ENCODE results near the gene BEST4. TPM values are rescaled to one million over a fixed set of nuclear protein-coding genes. Genes with fewer than 3 reads are reported as not detected.
"Not testable (repeated sequence)": the region's sequence is repeated elsewhere in the genome, so short reads cannot be mapped to it uniquely, and the experiment has no call there.

BEST4 gene
- total RNA-seq, 2 donors from 2014 or later: 0.12 to 0.31 TPM

DNA sequence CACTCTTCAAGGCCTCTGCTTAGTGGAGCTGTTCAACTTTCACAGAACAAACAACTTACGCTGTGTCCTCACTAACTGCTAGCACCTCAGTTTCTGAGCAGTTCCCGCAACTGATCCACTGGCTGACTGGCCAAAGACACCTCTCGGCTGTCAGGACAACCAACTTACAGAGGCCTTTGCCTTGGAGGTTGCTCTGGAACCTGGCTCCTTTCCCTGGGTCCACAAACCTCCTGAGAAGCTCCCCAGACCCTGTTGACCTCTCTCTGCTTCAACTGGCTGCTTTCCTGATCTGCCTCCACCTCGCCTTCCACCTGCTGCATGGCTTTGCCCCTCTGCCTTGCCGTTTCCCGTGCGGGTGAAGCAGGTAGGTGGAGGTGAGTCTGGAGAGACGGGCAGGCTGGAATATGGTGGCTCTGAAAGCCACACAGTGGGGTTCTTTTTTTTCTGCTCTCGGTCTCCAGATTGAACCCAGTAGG lies 33.3 kb upstream of the BEST4 start:
- ATAC-seq (no peak), DNase-seq (peak; percentile 12)
- intact Hi-C loops (cut with DNase I): no loop called here

DNA sequence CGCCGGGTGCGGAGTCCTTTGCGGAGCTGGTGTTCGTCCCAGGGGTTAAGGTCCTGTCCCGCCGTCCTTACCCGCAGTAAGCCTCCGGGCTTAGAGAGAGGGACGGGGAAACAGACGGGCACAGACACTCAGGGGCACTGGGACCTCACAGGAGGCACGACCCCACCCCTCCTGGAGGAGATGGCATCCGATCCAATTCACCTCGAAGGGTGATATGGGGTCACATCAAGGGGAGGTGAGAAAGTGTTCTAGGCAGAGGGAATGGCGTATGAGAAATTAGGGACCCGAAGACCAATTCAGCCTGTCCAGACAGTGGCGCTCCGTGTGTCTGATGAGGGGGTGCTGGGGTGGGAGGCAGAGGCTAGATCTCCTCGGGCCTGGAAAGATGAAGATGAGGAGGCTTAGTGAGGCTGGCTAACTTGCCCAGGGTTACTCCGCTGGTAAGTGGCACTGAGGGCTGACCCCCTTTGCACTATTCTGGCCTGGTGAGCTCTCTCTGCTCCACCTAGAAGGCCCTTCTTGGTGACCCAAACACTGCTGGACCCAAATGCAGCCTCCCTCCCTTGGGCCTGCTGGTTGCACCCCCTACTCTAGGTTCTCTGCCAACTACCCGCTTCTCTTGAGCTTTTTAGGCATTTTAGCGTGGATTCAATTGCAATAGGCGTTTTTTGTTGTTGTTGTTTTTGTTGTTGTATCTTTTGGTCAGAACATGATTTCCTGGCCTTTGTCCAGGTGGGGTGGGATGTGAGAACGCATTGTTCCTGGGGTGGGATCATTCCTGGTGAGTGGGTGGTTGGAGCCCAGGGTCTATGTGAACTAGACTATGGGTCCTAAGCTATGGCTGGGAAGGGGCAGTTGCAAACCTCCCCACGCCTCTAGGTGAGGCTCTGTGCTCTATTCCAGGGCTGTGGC lies 32.6 kb upstream of the BEST4 start:
- peak; percentile 27 to 30 for ATAC-seq
- intact Hi-C loops (cut with DNase I): no loop called here

GRCh38 chr1:44819608-44820327 lies 31.8 kb upstream of the BEST4 start:
- intact Hi-C loops (cut with DNase I): no loop called here
- ATAC-seq (peak; percentile 89 to 92), DNase-seq (peak; percentile 81)

More for the DNA sequence above, 32.6 kb upstream of the BEST4 start:
- no peak for DNase-seq

DNA sequence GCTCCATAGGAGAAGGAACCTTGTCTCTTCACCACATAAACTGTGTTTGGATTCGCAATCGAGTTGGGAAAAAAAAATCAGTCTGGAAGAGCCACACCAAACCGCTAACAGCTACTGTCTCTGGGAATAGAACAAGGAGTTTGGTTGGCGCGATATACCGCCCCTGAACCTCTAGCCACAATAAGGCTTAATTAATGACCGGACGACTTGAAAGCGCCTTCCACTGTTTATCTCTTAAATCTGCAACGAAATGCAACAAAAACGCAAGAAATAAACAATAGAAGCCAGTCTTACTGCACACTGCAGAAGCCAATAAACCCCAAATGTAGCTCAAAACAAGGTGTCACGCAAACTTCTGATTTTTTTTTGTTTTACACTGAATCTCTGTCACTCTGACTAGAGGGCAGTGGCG lies 31.2 kb upstream of the BEST4 start:
- DNase-seq: no peak
- intact Hi-C loops (cut with DNase I): no loop called here
- peak in 1 of 2 donors; percentile 2 for ATAC-seq

DNA sequence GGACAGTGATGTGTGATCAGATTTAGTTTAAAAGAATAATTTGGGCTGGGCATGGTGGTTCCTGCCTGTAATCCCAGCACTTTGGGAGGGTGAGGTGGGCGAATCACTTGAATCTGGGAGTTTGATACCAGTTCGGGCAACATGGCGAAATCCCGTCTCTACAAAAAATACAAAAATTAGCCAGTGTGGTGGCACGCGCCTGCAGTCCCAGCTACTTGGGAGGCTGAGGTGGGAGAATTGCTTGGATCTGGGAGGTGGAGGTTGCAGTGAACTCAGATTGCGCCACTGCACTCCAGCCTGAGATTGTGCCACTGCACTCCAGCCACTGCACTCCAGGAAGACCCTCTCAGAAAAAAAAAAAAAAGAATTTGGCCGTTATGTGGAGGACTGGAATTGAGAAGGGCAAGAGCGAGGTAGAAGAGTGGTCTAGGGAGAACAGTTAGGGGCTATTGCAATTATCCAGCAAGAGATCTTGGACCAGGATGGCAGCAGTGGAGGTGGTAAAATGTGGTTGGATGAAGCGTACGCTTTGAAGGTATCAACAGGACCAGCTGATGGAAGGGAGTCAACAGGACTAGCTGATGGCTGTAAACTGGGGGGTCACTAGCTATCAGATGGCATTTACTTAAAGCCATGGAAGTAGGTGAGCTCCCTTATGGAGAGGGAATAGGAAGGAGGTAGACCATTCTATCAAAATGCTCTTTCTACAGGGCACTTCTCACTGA lies 30.0 kb upstream of the BEST4 start:
- ATAC-seq: no peak
- no peak for DNase-seq
- intact Hi-C loops (cut with DNase I): no loop called here

- no peak for DNase-seq
- intact Hi-C loops (cut with DNase I): no loop called here
- no peak for ATAC-seq
Observed at GRCh38 chr1:44817307-44817706, 29.3 kb upstream of the BEST4 start.

DNA sequence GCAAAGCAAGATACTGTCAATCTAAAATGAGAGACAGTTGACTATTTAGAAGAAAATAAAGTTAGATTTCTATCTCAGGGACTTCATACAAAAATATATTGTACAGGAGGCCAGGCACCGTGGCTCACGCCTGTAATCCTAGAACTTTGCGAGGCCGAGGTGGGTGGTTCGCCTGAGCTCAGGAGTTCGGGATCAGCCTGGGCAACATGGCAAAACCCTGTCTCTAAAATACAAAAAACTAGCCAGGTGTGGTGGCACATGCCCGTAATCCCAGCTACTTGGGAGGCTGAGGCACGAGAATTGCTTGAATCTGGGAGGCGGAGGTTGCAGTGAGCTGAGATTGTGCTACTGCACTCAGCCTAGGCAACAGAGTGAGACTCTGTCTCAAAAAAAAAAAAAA lies 28.0 kb upstream of the BEST4 start:
- DNase-seq; intact Hi-C loops (cut with DNase I); ATAC-seq: not testable (repeated sequence)

DNA sequence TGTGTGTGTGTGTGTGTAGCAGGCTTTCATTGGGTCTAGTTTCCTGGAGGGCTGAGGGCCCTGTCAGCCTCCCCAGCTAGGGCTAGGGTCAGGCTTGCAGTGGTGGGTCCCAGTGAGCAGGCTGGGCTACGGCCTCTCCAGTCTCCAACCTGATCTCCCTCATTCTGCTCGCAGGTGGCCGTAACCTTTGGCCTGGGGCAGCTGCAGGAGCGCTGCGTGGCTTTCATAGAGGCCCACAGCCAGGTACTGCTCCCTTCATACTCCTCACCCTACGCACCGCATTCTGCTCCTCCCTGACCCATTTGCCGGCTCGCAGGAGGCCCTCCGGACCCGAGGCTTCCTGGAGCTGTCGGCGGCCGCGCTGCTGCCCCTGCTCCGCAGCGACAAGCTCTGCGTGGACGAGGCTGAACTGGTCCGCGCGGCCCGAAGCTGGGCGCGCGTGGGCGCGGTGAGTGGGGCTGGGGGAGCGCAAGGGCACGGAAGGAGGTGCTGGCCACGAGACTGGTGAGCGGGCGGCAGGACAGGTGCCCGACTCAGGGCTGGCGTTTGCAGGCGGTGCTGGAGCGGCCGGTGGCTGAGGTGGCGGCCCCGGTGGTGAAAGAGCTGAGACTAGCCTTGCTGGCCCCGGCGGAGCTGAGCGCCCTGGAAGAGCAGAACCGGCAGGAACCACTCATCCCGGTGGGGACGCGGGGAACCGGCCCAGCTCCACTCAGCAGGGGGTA lies 25.0 kb upstream of the BEST4 start:
- ATAC-seq (peak; percentile 0 to 1), DNase-seq (peak; percentile 45)
- intact Hi-C loops (cut with DNase I): no loop called here

- DNase-seq (no peak), ATAC-seq (no peak)
- intact Hi-C loops (cut with DNase I): no loop called here
Observed at GRCh38 chr1:44811234-44811633, 23.3 kb upstream of the BEST4 start.

- ATAC-seq; DNase-seq; intact Hi-C loops (cut with DNase I): not testable (repeated sequence)
Observed at GRCh38 chr1:44810762-44811105, 22.8 kb upstream of the BEST4 start.

- intact Hi-C loops (cut with DNase I): no loop called here
- ATAC-seq (no peak), DNase-seq (peak; percentile 69)
Observed at GRCh38 chr1:44810101-44810761, 22.3 kb upstream of the BEST4 start.

DNA sequence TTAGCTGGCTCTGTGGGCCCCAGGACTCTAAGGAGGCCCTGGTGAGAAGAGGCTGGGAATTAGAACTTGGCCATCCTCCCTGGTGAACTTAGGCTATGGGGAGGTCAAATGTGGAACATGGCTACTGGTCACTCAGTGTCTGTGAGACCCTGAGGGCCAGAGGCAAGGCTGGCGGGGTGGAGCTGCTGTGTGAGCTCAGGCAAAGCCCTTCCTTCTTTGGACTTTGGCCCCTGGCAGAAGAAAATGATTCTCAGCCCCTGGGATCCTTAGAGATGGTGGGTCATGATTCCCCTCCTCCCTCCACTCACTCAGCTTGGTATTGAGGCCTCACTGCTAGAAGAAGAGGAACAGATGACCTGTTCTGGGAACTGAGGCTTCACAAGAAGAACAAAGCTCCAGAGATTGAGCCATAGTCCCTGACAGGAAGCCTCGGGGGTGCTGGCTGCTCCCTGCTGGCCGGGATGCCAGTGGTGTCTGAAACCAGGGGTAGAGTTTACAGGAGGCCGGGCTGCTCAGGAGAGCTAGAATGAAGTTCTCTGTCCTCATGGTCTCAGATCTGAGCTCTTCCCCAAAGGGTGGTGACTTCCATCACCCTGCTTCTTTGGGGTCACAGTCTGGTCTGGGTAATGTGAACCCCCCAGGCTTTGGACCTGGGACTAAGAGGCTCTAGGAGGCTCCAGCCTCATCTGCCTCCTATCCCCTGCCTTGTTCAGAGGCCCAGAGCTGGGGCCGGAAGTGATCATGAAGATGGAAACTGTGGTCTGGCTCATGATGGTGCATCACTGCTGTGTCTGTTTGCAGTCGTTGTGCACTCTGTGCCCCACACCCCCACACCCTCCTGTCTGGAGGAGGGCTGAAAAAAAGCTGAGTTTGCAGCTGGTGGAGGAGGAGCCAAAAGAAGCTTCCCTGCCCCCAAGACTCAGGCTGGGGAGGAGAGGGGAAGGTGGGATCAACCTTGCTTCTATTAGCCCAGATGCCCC lies 21.3 kb upstream of the BEST4 start:
- peak; percentile 72 for DNase-seq
- peak in 1 of 2 donors; percentile 2 for ATAC-seq
- intact Hi-C loops (cut with DNase I): no loop called here

DNA sequence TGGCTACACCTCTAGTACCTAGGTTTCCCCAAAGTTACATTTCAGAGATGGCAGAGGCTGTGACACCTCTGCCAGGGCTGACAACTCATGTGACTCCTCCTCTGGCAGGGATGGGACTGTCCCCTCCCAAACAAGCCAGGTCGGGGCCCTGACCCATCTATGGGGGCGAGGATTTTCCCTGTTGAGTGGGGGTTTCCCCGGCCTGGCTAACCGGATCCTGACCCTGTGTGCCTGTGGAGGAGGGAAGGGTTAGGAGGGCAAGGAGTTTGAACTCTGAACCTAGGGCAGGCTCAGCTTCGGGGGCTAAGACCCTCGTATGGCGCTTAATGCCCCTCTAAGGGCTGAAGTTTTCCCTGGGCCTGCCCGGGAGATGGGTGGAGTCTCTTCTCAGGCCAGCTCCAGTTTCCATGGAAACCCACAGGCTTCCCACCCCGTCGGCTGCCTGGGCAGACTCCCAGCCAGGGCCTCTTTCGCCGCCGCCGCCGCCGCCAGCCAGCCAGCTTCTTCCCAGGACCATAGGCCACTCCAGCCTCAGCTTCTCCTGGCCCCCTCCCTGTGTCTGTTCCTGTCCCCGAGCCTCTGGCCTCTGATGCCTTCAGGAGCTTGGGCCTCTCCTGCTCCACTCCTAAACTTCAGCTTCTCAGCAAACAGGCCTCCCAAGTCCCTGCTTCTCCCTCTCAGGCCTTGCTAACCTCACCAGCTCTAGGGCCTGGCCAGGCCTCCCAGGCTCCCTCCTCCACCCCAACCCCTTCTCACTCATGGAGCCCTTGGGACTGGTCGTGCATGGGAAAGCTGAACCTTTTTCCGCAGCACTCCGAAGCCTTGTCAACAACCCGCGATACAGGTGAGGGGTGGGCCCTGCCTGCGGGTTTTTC lies 20.3 kb upstream of the BEST4 start, which contains the start of gene BTBD19:
BTBD19 (plus strand) TSS at position 461 of the 875 bp plus-strand sequence; CDS start at position 759, 298 bp downstream.
- peak; percentile 60 to 61 for ATAC-seq
- intact Hi-C loops (cut with DNase I): no loop called here
- peak; percentile 90 for DNase-seq

DNA sequence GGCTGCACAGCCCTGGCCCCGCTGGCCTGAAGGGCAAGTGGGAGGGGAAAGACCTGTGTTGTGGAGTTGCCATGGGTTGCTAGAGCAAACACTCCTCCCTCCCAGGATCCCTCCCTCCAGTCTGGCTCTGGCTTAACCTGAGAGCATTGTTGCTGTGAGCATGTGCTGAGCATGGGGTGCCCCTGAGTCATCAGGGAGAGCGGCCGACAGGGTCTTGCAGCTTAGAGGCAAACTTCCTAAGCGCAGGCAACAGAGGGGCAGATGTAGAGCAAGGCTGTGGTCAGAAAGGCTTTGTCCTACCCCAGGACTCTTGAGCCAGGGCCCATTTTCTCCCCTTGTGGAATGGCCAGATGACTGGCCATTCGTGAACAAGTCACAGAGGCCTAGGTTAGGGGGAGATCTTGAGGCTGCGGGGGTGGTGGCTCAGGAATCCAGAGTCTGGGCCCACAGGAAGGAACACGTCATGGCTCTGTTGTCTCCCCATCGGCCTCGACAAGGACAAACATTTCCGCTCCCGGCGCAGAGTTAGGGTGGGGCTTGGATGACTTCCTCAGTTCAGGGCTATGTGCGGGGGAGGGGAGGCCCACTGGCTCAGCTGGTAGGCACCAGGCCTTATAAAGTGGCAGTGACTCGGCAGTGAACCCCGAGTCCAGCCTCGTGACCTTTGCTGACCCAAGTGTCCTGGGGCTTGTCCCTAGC lies 19.5 kb upstream of the BEST4 start:
- DNase-seq (peak; percentile 98), ATAC-seq (peak; percentile 82 to 83)
- intact Hi-C loops (cut with DNase I): no loop called here

- DNase-seq (no peak), ATAC-seq (no peak)
- intact Hi-C loops (cut with DNase I): no loop called here
Observed at GRCh38 chr1:44806704-44807363, 18.9 kb upstream of the BEST4 start, which contains the start of gene DYNLT4. Gene DYNLT4, minus strand, starts transcription at chr1:44807351. Its CDS starts 683 bp downstream, at chr1:44806668.
